Measurements from ENCODE around the gene ERF. TPM values are rescaled to one million over a fixed set of nuclear protein-coding genes. Genes with fewer than 3 reads are reported as not detected.

The ERF gene
- total RNA-seq, 2 donors from 2014 or later: 106 to 138 TPM

GRCh38 chr19:42293540-42293939, 38.6 kb upstream of the ERF start:
- H3K27me3 Mint-ChIP-seq (ENCODE audit: insufficient read depth): no peaks in the 10 kb centered on the region
- H3K27ac Mint-ChIP-seq: no peak overlapping the region
- peaks cover 68% of the 10 kb centered on the region for H3K36me3 ChIP-seq (ENCODE audit: control insufficient read depth, insufficient read depth, low read length)

GRCh38 chr19:42292963-42293362, 38.0 kb upstream of the ERF start:
- no peak for DNase-seq
- Mint-ChIP-seq H3K27ac (no peak overlapping the region), H3K9me3 (no peaks in the 10 kb centered on the region), H3K27me3 (ENCODE audit: insufficient read depth) (no peaks in the 10 kb centered on the region), H3K36me3 (ENCODE audit: low read depth) (peaks cover 43% of the 10 kb centered on the region), H3K4me3 (no peak overlapping the region), H3K4me1 (peaks cover 2% of the 10 kb centered on the region)
- Histone ChIP-seq H3K9ac (ENCODE audit: extremely low read depth, low read length, poor library complexity, severe bottlenecking) (no peak overlapping the region), H3K27me3 (ENCODE audit: control insufficient read depth, insufficient read depth, low read length, poor library complexity, severe bottlenecking) (no peaks in the 10 kb centered on the region), H3K9me3 (ENCODE audit: control insufficient read depth, low read length) (no peaks in the 10 kb centered on the region), H3K36me3 (ENCODE audit: control insufficient read depth, insufficient read depth, low read length) (peaks cover 73% of the 10 kb centered on the region), H3K27ac (ENCODE audit: low read depth, low read length) (no peak overlapping the region), H3K4me1 (ENCODE audit: control insufficient read depth, insufficient read depth, low read length) (no peaks in the 10 kb centered on the region), H3K4me3 (ENCODE audit: low read length) (no peak overlapping the region)
- TF ChIP-seq, protein P1, sequence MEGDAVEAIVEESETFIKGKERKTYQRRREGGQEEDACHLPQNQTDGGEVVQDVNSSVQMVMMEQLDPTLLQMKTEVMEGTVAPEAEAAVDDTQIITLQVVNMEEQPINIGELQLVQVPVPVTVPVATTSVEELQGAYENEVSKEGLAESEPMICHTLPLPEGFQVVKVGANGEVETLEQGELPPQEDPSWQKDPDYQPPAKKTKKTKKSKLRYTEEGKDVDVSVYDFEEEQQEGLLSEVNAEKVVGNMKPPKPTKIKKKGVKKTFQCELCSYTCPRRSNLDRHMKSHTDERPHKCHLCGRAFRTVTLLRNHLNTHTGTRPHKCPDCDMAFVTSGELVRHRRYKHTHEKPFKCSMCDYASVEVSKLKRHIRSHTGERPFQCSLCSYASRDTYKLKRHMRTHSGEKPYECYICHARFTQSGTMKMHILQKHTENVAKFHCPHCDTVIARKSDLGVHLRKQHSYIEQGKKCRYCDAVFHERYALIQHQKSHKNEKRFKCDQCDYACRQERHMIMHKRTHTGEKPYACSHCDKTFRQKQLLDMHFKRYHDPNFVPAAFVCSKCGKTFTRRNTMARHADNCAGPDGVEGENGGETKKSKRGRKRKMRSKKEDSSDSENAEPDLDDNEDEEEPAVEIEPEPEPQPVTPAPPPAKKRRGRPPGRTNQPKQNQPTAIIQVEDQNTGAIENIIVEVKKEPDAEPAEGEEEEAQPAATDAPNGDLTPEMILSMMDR (conservative IDR thresholded peaks at IDR 0.05): no peak
- 79 to 94% methylated on average over 5 to 14 of the region's 14 CpGs for WGBS, 2 experiments (ENCODE audit: insufficient coverage in 1 of 2, insufficient read length in 1 of 2)

More at GRCh38 chr19:42293540-42293939, 38.6 kb upstream of the ERF start:
- DNase-seq: peak; percentile 71
- no peaks in the 10 kb centered on the region for H3K9me3 Mint-ChIP-seq
- peaks cover 43% of the 10 kb centered on the region for H3K36me3 Mint-ChIP-seq (ENCODE audit: low read depth)
- Histone ChIP-seq H3K9me3 (ENCODE audit: control insufficient read depth, low read length) (no peaks in the 10 kb centered on the region), H3K4me1 (ENCODE audit: control insufficient read depth, insufficient read depth, low read length) (no peaks in the 10 kb centered on the region), H3K27ac (ENCODE audit: low read depth, low read length) (no peak overlapping the region), H3K4me3 (ENCODE audit: low read length) (no peak overlapping the region), H3K9ac (ENCODE audit: extremely low read depth, low read length, poor library complexity, severe bottlenecking) (no peak overlapping the region), H3K27me3 (ENCODE audit: control insufficient read depth, insufficient read depth, low read length, poor library complexity, severe bottlenecking) (no peaks in the 10 kb centered on the region)
- WGBS, 2 experiments (ENCODE audit: insufficient coverage in 1 of 2, insufficient read length in 1 of 2): 93% methylated on average over 5 to 17 of the region's 17 CpGs
- TF ChIP-seq, protein P1 (conservative IDR thresholded peaks at IDR 0.05): peak; percentile 57
- H3K4me3 Mint-ChIP-seq: no peak overlapping the region
- H3K4me1 Mint-ChIP-seq: peaks cover 2% of the 10 kb centered on the region

- Histone ChIP-seq H3K4me1 (ENCODE audit: control insufficient read depth, insufficient read depth, low read length) (no peaks in the 10 kb centered on the region), H3K27me3 (ENCODE audit: control insufficient read depth, insufficient read depth, low read length, poor library complexity, severe bottlenecking) (no peaks in the 10 kb centered on the region), H3K4me3 (ENCODE audit: low read length) (no peak overlapping the region), H3K9me3 (ENCODE audit: control insufficient read depth, low read length) (no peaks in the 10 kb centered on the region), H3K9ac (ENCODE audit: extremely low read depth, low read length, poor library complexity, severe bottlenecking) (no peak overlapping the region), H3K27ac (ENCODE audit: low read depth, low read length) (no peak overlapping the region), H3K36me3 (ENCODE audit: control insufficient read depth, insufficient read depth, low read length) (peaks cover 77% of the 10 kb centered on the region)
- peak overlapping the region; percentile 55 for H3K27ac Mint-ChIP-seq
- H3K4me1 Mint-ChIP-seq: peaks cover 2% of the 10 kb centered on the region
- no peak for DNase-seq
- no peak overlapping the region for H3K4me3 Mint-ChIP-seq
- H3K27me3 Mint-ChIP-seq (ENCODE audit: insufficient read depth): no peaks in the 10 kb centered on the region
- WGBS, 2 experiments (ENCODE audit: insufficient coverage in 1 of 2, insufficient read length in 1 of 2): 95 to 98% methylated on average over 14 to 27 of the region's 27 CpGs
- TF ChIP-seq, protein P1 (conservative IDR thresholded peaks at IDR 0.05): no peak
- peaks cover 45% of the 10 kb centered on the region for H3K36me3 Mint-ChIP-seq (ENCODE audit: low read depth)
- H3K9me3 Mint-ChIP-seq: no peaks in the 10 kb centered on the region
Observed at GRCh38 chr19:42292042-42292960, 37.4 kb upstream of the ERF start.

Measured in endodermal cell (in vitro differentiated cells).